Measurements from ENCODE around the gene SEMA5A.

Gene SEMA5A

DNA sequence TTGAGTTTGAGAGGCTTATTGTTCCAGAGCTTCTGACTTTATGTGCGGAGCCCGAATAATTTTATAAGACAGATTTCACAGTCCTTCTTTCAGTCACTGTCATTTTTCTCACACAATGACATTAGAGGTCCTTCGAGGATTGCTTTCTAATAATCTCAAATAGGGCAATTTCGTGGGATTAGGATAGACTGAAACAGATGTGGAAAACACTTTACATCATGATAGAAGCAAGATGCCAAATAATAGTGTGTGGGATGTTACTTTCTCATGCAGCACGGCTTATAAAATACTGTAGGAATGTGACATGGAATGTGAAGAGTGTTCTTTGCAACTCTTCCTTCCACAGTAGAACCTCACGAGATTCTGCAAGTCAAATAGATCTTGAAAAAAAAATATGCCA, 451.3 kb downstream of the SEMA5A start:
- H3K36me3 ChIP-seq (replicated peaks in 1 of 2; ENCODE audit: control insufficient read depth in 2 of 2, insufficient read depth in 2 of 2, low read length in 2 of 2): no peaks in the 10 kb centered on the region
- H3K4me2 ChIP-seq (ENCODE audit: insufficient read depth, low read length, poor library complexity, severe bottlenecking): no peak overlapping the region
- no peak overlapping the region for H2BK15ac ChIP-seq (ENCODE audit: low read length)
- H3K9ac ChIP-seq (ENCODE audit: low read depth, low read length, poor library complexity): no peak overlapping the region
- H2AFZ ChIP-seq (ENCODE audit: low read length): no peak overlapping the region
- no peak for DNase-seq (ENCODE audit: low spot score)
- H3K27me3 ChIP-seq (ENCODE audit: control insufficient read depth in 3 of 3, insufficient read depth in 3 of 3, low read depth in 1 of 3, low read length in 3 of 3): no peaks in the 10 kb centered on the region
- peaks cover 0 to 2% of the 10 kb centered on the region in 2 donors for H3K4me1 ChIP-seq (ENCODE audit: control insufficient read depth in 2 of 2, insufficient read depth in 1 of 2, low read depth in 1 of 2, low read length in 2 of 2)
- no peak overlapping the region for H2AK5ac ChIP-seq (ENCODE audit: low read depth, low read length)
- H3K14ac ChIP-seq (ENCODE audit: low read length): no peak overlapping the region
- no peak overlapping the region for H2BK12ac ChIP-seq (ENCODE audit: low read length)
- H4K8ac ChIP-seq (ENCODE audit: low read depth, low read length): no peak overlapping the region
- no peak overlapping the region for H2BK120ac ChIP-seq (ENCODE audit: low read depth, low read length)
- no peak overlapping the region for H3K18ac ChIP-seq (ENCODE audit: low read length)
- WGBS, 2 donors (ENCODE audit: extremely low coverage in 2 of 2, insufficient read length in 2 of 2, insufficient replicate concordance in 1 of 2): no CpG with 5 or more reads among the region's 6 CpGs
- H3K27ac ChIP-seq (replicated peaks; ENCODE audit: low read length): no peak overlapping the region
- no peaks in the 10 kb centered on the region for H3K9me3 ChIP-seq (replicated peaks in 1 of 2; ENCODE audit: control insufficient read depth in 2 of 2, insufficient read depth in 1 of 2, low read depth in 1 of 2, low read length in 2 of 2)
- no peak overlapping the region for H2BK5ac ChIP-seq (ENCODE audit: low read length)
- no peaks in the 10 kb centered on the region for H3K79me1 ChIP-seq (ENCODE audit: low read depth, low read length)
- H3K23ac ChIP-seq (ENCODE audit: low read depth, low read length, poor library complexity): no peak overlapping the region
- no peak overlapping the region for H4K91ac ChIP-seq (ENCODE audit: low read depth, low read length, poor library complexity)
- H3K4me3 ChIP-seq (ENCODE audit: low read length in 2 of 2): no peak overlapping the region
- no peak overlapping the region for H3K4ac ChIP-seq (ENCODE audit: low read length)

DNA sequence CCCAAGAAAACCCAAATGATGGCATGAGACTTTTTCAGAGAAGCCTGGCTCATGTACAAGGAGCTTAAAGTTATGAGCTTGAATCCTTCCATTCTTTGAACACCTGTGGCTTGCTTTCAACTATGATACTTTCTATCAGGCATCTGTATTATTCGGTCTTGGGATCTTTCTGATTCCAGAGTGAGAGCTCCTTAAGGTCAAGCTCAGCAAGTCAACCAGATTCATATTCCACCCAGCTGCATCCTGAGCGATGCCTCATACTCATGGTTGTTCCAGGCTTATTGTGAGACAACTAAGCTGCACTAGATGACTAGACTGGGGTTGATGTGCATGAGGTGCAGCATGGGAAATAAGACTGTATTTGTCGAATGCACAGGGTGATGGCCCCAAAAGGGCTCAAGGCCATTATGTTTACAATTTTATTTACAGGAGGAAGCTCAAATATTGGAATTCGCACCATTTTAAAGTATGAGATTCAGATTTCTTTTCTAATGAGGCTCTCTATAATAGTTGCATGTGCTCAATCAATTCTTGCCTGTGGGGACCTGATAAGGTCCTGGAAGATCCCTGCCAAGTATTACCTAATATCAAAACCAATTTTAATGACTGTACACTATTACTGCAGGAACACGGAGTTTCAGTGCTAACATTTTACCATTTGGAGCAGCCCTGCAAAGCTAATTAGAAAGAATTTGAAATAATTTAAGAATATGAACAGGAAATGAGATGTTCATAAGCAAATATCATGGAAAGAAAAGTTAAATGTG, 453.8 kb downstream of the SEMA5A start:
- Histone ChIP-seq H3K9me3 (replicated peaks in 1 of 2; ENCODE audit: control insufficient read depth in 2 of 2, insufficient read depth in 1 of 2, low read depth in 1 of 2, low read length in 2 of 2) (no peaks in the 10 kb centered on the region), H2BK120ac (ENCODE audit: low read depth, low read length) (no peak overlapping the region), H3K27me3 (ENCODE audit: control insufficient read depth in 3 of 3, insufficient read depth in 3 of 3, low read depth in 1 of 3, low read length in 3 of 3) (no peaks in the 10 kb centered on the region), H3K23ac (ENCODE audit: low read depth, low read length, poor library complexity) (no peak overlapping the region), H3K36me3 (replicated peaks in 1 of 2; ENCODE audit: control insufficient read depth in 2 of 2, insufficient read depth in 2 of 2, low read length in 2 of 2) (no peaks in the 10 kb centered on the region), H3K4me1 (ENCODE audit: control insufficient read depth in 2 of 2, insufficient read depth in 1 of 2, low read depth in 1 of 2, low read length in 2 of 2) (peaks cover 2% of the 10 kb centered on the region in 2 donors), H3K14ac (ENCODE audit: low read length) (no peak overlapping the region), H4K8ac (ENCODE audit: low read depth, low read length) (no peak overlapping the region), H3K27ac (replicated peaks; ENCODE audit: low read length) (no peak overlapping the region), H3K4me2 (ENCODE audit: insufficient read depth, low read length, poor library complexity, severe bottlenecking) (no peak overlapping the region), H2AFZ (ENCODE audit: low read length) (no peak overlapping the region), H3K4me3 (ENCODE audit: low read length in 2 of 2) (no peak overlapping the region), H2BK5ac (ENCODE audit: low read length) (no peak overlapping the region), H3K4ac (ENCODE audit: low read length) (no peak overlapping the region), H4K91ac (ENCODE audit: low read depth, low read length, poor library complexity) (no peak overlapping the region), H2BK12ac (ENCODE audit: low read length) (no peak overlapping the region), H2BK15ac (ENCODE audit: low read length) (no peak overlapping the region), H3K18ac (ENCODE audit: low read length) (no peak overlapping the region), H3K9ac (ENCODE audit: low read depth, low read length, poor library complexity) (no peak overlapping the region), H2AK5ac (ENCODE audit: low read depth, low read length) (no peak overlapping the region), H3K79me1 (ENCODE audit: low read depth, low read length) (no peaks in the 10 kb centered on the region)
- WGBS, 2 donors (ENCODE audit: extremely low coverage in 2 of 2, insufficient read length in 2 of 2, insufficient replicate concordance in 1 of 2): no CpG with 5 or more reads among the region's 5 CpGs
- no peak for DNase-seq (ENCODE audit: low spot score)

DNA sequence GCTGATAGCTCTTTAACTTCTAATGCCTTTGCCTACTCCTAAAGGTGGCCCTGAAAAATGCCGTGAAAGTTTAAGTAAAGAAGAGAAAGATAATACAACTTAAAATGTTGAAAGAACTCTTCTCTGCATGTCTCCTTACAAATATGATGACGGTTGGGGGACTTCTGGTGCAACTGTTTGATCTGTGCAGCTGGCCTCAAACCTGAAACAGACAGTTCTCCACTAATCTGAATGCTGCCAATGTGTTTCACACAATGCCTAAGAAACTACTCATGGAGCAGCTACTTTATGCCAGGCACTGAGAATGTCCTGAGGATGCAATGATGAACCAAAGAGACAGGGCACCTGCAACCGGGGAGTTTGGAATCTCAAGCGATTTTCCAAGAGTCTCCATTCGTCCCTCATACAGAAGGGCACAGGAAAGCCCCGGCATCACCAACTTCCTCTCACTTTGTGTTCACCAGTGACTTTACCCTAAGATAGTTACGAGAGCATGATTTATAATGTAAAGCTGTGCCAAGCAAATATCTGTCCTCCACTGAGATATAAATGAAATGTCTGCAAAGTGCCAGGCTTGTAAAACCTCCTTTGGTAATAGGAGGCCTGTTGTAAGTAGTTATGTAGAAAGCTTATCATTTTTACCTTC, 455.4 kb downstream of the SEMA5A start:
- no peak overlapping the region for H3K4me3 ChIP-seq (ENCODE audit: low read length in 2 of 2)
- peaks cover 2% of the 10 kb centered on the region in 2 donors for H3K9me3 ChIP-seq (replicated peaks in 1 of 2; ENCODE audit: control insufficient read depth in 2 of 2, insufficient read depth in 1 of 2, low read depth in 1 of 2, low read length in 2 of 2)
- WGBS, 2 donors (ENCODE audit: extremely low coverage in 2 of 2, insufficient read length in 2 of 2, insufficient replicate concordance in 1 of 2): no CpG with 5 or more reads among the region's 7 CpGs
- no peak overlapping the region for H2AK5ac ChIP-seq (ENCODE audit: low read depth, low read length)
- H3K4me2 ChIP-seq (ENCODE audit: insufficient read depth, low read length, poor library complexity, severe bottlenecking): no peak overlapping the region
- H3K14ac ChIP-seq (ENCODE audit: low read length): no peak overlapping the region
- no peak overlapping the region for H2AFZ ChIP-seq (ENCODE audit: low read length)
- H2BK12ac ChIP-seq (ENCODE audit: low read length): no peak overlapping the region
- no peak overlapping the region for H4K8ac ChIP-seq (ENCODE audit: low read depth, low read length)
- no peak for DNase-seq (ENCODE audit: low spot score)
- no peaks in the 10 kb centered on the region for H3K79me1 ChIP-seq (ENCODE audit: low read depth, low read length)
- no peak overlapping the region for H3K27ac ChIP-seq (replicated peaks; ENCODE audit: low read length)
- H2BK120ac ChIP-seq (ENCODE audit: low read depth, low read length): no peak overlapping the region
- H2BK5ac ChIP-seq (ENCODE audit: low read length): no peak overlapping the region
- H4K91ac ChIP-seq (ENCODE audit: low read depth, low read length, poor library complexity): no peak overlapping the region
- no peaks in the 10 kb centered on the region for H3K27me3 ChIP-seq (ENCODE audit: control insufficient read depth in 3 of 3, insufficient read depth in 3 of 3, low read depth in 1 of 3, low read length in 3 of 3)
- no peak overlapping the region for H3K9ac ChIP-seq (ENCODE audit: low read depth, low read length, poor library complexity)
- H3K18ac ChIP-seq (ENCODE audit: low read length): no peak overlapping the region
- no peak overlapping the region for H3K4ac ChIP-seq (ENCODE audit: low read length)
- H3K36me3 ChIP-seq (replicated peaks in 1 of 2; ENCODE audit: control insufficient read depth in 2 of 2, insufficient read depth in 2 of 2, low read length in 2 of 2): no peaks in the 10 kb centered on the region
- H2BK15ac ChIP-seq (ENCODE audit: low read length): no peak overlapping the region
- H3K4me1 ChIP-seq (ENCODE audit: control insufficient read depth in 2 of 2, insufficient read depth in 1 of 2, low read depth in 1 of 2, low read length in 2 of 2): peaks cover 2% of the 10 kb centered on the region in 2 donors
- no peak overlapping the region for H3K23ac ChIP-seq (ENCODE audit: low read depth, low read length, poor library complexity)

DNA sequence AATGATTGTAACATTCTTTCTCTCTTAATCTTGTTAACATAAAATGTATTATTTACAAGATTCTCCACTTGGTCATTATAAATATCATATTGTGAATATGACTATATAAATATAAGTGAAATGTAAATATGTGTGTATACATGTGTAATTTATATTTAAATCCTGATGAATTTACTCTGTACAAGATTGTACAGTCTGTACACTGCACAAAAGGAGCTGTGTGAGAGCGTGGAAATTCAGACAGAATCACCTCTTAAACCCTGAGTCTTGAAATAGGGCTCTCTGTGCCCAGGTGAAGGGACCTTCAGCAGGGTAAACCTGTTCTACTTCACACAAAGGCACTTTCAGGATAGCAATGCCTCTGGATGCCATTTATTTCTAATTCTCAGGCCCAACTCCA, 456.0 kb downstream of the SEMA5A start:
- Histone ChIP-seq H3K27me3 (ENCODE audit: control insufficient read depth in 3 of 3, insufficient read depth in 3 of 3, low read depth in 1 of 3, low read length in 3 of 3) (no peaks in the 10 kb centered on the region), H3K14ac (ENCODE audit: low read length) (no peak overlapping the region), H3K4me3 (ENCODE audit: low read length in 2 of 2) (no peak overlapping the region), H2BK12ac (ENCODE audit: low read length) (no peak overlapping the region), H3K18ac (ENCODE audit: low read length) (no peak overlapping the region), H4K91ac (ENCODE audit: low read depth, low read length, poor library complexity) (no peak overlapping the region), H2BK120ac (ENCODE audit: low read depth, low read length) (no peak overlapping the region), H2BK15ac (ENCODE audit: low read length) (no peak overlapping the region), H3K4me2 (ENCODE audit: insufficient read depth, low read length, poor library complexity, severe bottlenecking) (no peak overlapping the region), H3K4ac (ENCODE audit: low read length) (no peak overlapping the region), H2AK5ac (ENCODE audit: low read depth, low read length) (no peak overlapping the region), H3K36me3 (replicated peaks in 1 of 2; ENCODE audit: control insufficient read depth in 2 of 2, insufficient read depth in 2 of 2, low read length in 2 of 2) (no peaks in the 10 kb centered on the region), H3K23ac (ENCODE audit: low read depth, low read length, poor library complexity) (no peak overlapping the region), H4K8ac (ENCODE audit: low read depth, low read length) (no peak overlapping the region), H3K4me1 (ENCODE audit: control insufficient read depth in 2 of 2, insufficient read depth in 1 of 2, low read depth in 1 of 2, low read length in 2 of 2) (peaks cover 2% of the 10 kb centered on the region in 2 donors), H2BK5ac (ENCODE audit: low read length) (no peak overlapping the region), H2AFZ (ENCODE audit: low read length) (no peak overlapping the region), H3K9ac (ENCODE audit: low read depth, low read length, poor library complexity) (no peak overlapping the region), H3K27ac (replicated peaks; ENCODE audit: low read length) (no peak overlapping the region), H3K79me1 (ENCODE audit: low read depth, low read length) (no peaks in the 10 kb centered on the region), H3K9me3 (replicated peaks in 1 of 2; ENCODE audit: control insufficient read depth in 2 of 2, insufficient read depth in 1 of 2, low read depth in 1 of 2, low read length in 2 of 2) (peaks cover 2 to 6% of the 10 kb centered on the region in 2 donors)
- no CpG with 5 or more reads among the region's 1 CpG for WGBS, 2 donors (ENCODE audit: extremely low coverage in 2 of 2, insufficient read length in 2 of 2, insufficient replicate concordance in 1 of 2)
- no peak for DNase-seq (ENCODE audit: low spot score)
